SIG-M5 treated with dmso at 0.1 percent for 504 hours (cell line): ENCODE results near the gene ZCCHC12.

Source experiments
- DNase-seq: peaks from one replicate; lab custom pipeline; 2025; ENCODE audit not compliant: unreplicated experiment; lab: John Stamatoyannopoulos, UW

ZCCHC12 gene

GRCh38 chrX:118867251-118867650, 43.6 kb downstream of the ZCCHC12 start:
- DNase-seq, result no peak

GRCh38 chrX:118872102-118872566, 48.5 kb downstream of the ZCCHC12 start:
- DNase-seq, result no peak
